Pancreas (tissue), 10 donors: Measurements from ENCODE around the gene EGFR. TPM values are rescaled to one million over a fixed set of nuclear protein-coding genes. Genes with fewer than 3 reads are reported as not detected.

Source experiments
- ATAC-seq, 4 donors: fragments of 200-7000 bp; cut with Tn5 transposase; one replicate each; pipeline versions ENCODE4 v1.8.0 to v1.9.1; 2020; ENCODE audit warnings: mild to moderate bottlenecking in 4 of 4, moderate library complexity in 4 of 4
- DNase-seq, 6 donors: peaks; one replicate each; pipeline ENCODE4 v3.0.0-alpha.2; 2020
- FAIRE-seq: peaks from 2 replicates; lab custom pipeline; 2012; peaks lifted over from hg19 to GRCh38; lab: Jason Lieb, UNC
- H3K27ac ChIP-seq, 4 donors: fragments of 200-600 bp; sonication (generic); 1 replicate in 3 of 4; 2 replicates in 1 of 4; pipeline versions ENCODE4 v1.5.0 to v1.8.0; 2020
- H3K27me3 ChIP-seq, 4 donors: fragments of 200-600 bp; one replicate each; pipeline ENCODE4 v1.8.0; 2021
- H3K36me3 ChIP-seq, 3 donors: fragments of 200-600 bp; sonication (generic) in 1 of 3; one replicate each; pipeline versions ENCODE4 v1.5.0 to v1.8.0; 2020 to 2021
- H3K4me1 ChIP-seq, 3 donors: fragments of 200-600 bp; one replicate each; pipeline ENCODE4 v1.8.0; 2021
- H3K4me3 ChIP-seq, 4 donors: fragments of 200-600 bp; sonication (generic) in 2 of 4; one replicate each; pipeline versions ENCODE4 v1.5.0 to v1.8.0; 2020 to 2021
- H3K9me3 ChIP-seq, 4 donors: fragments of 200-600 bp; one replicate each; pipeline ENCODE4 v1.8.0; 2021
- CTCF ChIP-seq, 4 donors: fragments of 200-600 bp; sonication (generic) in 3 of 4; IDR thresholded peaks; one replicate each; pipeline versions ENCODE4 v1.5.0 to v1.8.0; 2021; ENCODE audit warnings: antibody characterized with exemption in 4 of 4
- WGBS, 2 donors: extraction: QIAGEN DNeasy Blood & Tissue Kit; methylation state at CpG; one replicate each; pipeline ENCODE4 v1.1.7; 2013; 5-methylcytosine and 5-hydroxymethylcytosine counted together
- intact Hi-C, 3 donors: fragments of 100-400 bp; cut with DNase I; formaldehyde crosslinking; loops; one replicate each; pipeline versions ENCODE4 v1.11.1 to v1.14.2; 2022
- polyA plus RNA-seq, 2 donors: library from polyadenylated mRNA; stranded (reverse); fragments of 200-250 nt; gene quantifications; one replicate each; pipeline ENCODE4 v1.2.3, GENCODE V29; 2013
- total RNA-seq, 6 donors: library from RNA; stranded (reverse); fragmentation: NEBNext Ultra II Directional in 4 of 6; extraction: Animal tissue kit (Norgen Biotek cat#: 25700) in 4 of 6; gene quantifications; one replicate each; pipeline versions ENCODE4 v1.2.1 to v1.2.4, GENCODE V29; 2021 to 2023
- donor health status: healthy with polysubstance abuse.
- donor health status: DM: no; HTN: no; CAD: no; lungs with moderate emphysema.
- donor health status: DM: no; HTN: no; CAD: no.
- donor health status: control.
- donor health status: control.
- donor health status: Bipolar disorder and iron deficiency.
- donor health status: DM: yes; HTN: yes; CAD: no.
- donor health status: DM: no; HTN: no; CAD: no.
- donor health status: DM: no; HTN: no; CAD: no.
- donor health status: DM: yes; HTN: yes; CAD: no.

Gene EGFR
- total and polyA plus RNA-seq, 8 donors: 5.5 to 38.8 (median 30.3) TPM

DNA sequence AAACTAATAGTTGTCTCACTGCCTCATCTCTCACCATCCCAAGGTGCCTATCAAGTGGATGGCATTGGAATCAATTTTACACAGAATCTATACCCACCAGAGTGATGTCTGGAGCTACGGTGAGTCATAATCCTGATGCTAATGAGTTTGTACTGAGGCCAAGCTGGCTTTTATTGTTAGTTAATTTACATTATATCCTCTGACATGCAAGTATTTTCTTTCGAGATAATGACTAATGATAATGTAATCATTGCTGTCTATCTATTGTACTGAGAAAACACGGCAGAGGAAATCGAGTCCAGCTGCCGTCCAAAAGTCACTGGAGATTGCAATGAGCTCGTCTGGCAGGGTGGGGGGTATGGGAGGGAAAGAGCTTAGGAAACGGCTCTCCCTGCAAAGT lies 173.9 kb downstream of the EGFR start:
- H3K27me3 ChIP-seq: no peaks in the 10 kb centered on the region
- H3K27ac ChIP-seq: no peak overlapping the region
- H3K4me1 ChIP-seq: peaks cover 0 to 10% (median 0%) of the 10 kb centered on the region in 3 donors
- H3K9me3 ChIP-seq: no peaks in the 10 kb centered on the region
- no peak overlapping the region for H3K4me3 ChIP-seq
- TF ChIP-seq CTCF (IDR thresholded peaks at IDR 0.05): no peak
- ATAC-seq (no peak), FAIRE-seq (no peak), DNase-seq (no peak)
- WGBS, 2 donors: 52 to 62% methylated on average over 7 of the region's 7 CpGs
- intact Hi-C loops: no loop called here
- peaks cover 0 to 23% (median 0%) of the 10 kb centered on the region in 3 donors for H3K36me3 ChIP-seq

DNA sequence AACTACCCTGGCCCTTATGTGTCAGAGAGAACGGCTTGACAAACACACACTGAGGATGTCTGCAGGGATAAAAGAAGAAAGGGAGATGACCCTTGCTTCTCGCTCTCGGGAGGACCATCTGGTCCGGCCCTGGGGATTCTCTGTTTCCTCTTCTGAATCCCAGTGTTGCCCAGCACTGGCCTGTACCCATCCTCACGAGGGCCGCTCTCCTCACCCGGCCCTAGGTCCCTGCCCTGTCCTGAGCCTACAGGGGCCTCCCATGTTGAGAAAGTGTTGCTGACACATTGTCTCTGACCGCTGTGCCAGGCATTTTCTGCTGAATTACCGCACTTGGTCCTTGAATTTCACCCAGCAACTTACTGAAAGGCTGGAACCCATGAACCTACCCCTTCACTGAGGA lies 174.4 kb downstream of the EGFR start:
- no peaks in the 10 kb centered on the region for H3K27me3 ChIP-seq
- no peak overlapping the region for H3K4me3 ChIP-seq
- H3K9me3 ChIP-seq: no peaks in the 10 kb centered on the region
- no peak for TF ChIP-seq CTCF (IDR thresholded peaks at IDR 0.05)
- WGBS, 2 donors: 89 to 91% methylated on average over 9 of the region's 9 CpGs
- ATAC-seq (no peak), FAIRE-seq (no peak), DNase-seq (no peak)
- no peak overlapping the region for H3K27ac ChIP-seq
- H3K4me1 ChIP-seq: peaks cover 0 to 4% (median 0%) of the 10 kb centered on the region in 3 donors
- intact Hi-C loops: no loop called here
- peaks cover 0 to 25% (median 0%) of the 10 kb centered on the region in 3 donors for H3K36me3 ChIP-seq

GRCh38 chr7:55194522-55194921 lies 175.7 kb downstream of the EGFR start:
- H3K4me3 ChIP-seq: no peak overlapping the region
- H3K4me1 ChIP-seq: no peaks in the 10 kb centered on the region
- DNase-seq: no peak
- H3K27me3 ChIP-seq: no peaks in the 10 kb centered on the region
- no peak for ATAC-seq
- no peak overlapping the region for H3K27ac ChIP-seq
- no peak for FAIRE-seq
- H3K36me3 ChIP-seq: peaks cover 0 to 38% (median 4%) of the 10 kb centered on the region in 3 donors
- H3K9me3 ChIP-seq: no peaks in the 10 kb centered on the region
- WGBS, 2 donors: 94 to 96% methylated on average over 6 of the region's 6 CpGs
- no peak for TF ChIP-seq CTCF (IDR thresholded peaks at IDR 0.05)
- intact Hi-C loops: no loop called here

DNA sequence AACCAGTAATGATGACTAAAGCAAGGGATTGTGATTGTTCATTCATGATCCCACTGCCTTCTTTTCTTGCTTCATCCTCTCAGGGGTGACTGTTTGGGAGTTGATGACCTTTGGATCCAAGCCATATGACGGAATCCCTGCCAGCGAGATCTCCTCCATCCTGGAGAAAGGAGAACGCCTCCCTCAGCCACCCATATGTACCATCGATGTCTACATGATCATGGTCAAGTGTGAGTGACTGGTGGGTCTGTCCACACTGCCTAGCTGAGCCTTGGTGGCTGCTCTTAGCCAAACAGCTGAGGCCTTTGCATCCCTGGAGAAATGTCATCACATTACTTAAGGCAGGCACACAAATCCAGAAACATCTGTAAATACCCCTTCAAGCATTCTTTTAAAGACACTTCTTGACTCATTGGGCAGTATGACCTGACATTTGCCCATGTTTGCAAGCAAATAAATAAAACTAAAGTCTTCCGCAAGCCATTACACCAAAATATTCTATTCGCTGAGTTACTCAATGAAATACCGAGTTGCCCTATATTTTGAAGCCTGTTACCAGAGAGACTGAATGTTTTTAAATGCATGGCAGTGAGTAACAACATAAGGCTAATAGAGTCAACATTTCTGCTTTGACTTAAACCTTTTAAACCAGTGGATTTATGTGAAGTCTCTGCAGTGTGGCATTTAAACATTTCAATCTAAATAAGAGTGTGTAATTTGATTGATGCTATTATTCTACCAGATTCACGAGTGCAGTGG lies 180.0 kb downstream of the EGFR start:
- peaks cover 8 to 58% (median 22%) of the 10 kb centered on the region in 3 donors for H3K36me3 ChIP-seq
- no peak overlapping the region for H3K27ac ChIP-seq
- no peaks in the 10 kb centered on the region for H3K4me1 ChIP-seq
- ATAC-seq: no peak
- no peak overlapping the region for H3K4me3 ChIP-seq
- no peaks in the 10 kb centered on the region for H3K27me3 ChIP-seq
- H3K9me3 ChIP-seq: no peaks in the 10 kb centered on the region
- FAIRE-seq: no peak
- intact Hi-C loops: no loop called here
- WGBS, 2 donors: 88 to 95% methylated on average over 8 of the region's 8 CpGs
- no peak for DNase-seq
- TF ChIP-seq CTCF (IDR thresholded peaks at IDR 0.05): no peak

DNA sequence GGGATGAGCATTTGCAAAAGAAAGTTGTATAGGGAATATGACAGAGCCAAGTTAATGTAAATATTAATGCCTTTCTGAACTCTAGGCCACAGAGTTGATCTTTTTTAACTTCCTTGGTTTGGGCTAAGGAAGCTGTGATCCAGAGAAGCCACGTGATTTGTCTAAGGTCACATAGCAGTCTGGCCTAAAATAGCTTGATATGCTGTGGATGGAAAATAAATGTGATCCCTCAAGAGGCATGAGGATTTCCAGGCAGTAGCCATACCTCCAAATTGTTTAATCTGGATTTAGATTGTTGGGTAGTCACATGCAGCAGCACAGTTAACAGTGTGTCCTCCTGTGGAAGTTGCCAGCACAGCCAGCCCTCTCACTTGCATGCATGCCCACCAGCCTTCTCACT lies 180.6 kb downstream of the EGFR start:
- WGBS, 2 donors: 86 to 89% methylated on average over 1 of the region's 1 CpG
- H3K27ac ChIP-seq: no peak overlapping the region

More for the DNA sequence above, 180.6 kb downstream of the EGFR start:
- ATAC-seq (no peak), FAIRE-seq (no peak), DNase-seq (no peak)
- no peak for TF ChIP-seq CTCF (IDR thresholded peaks at IDR 0.05)
- intact Hi-C loops: no loop called here
- Histone ChIP-seq H3K4me3 (no peak overlapping the region), H3K4me1 (no peaks in the 10 kb centered on the region), H3K9me3 (no peaks in the 10 kb centered on the region), H3K27me3 (no peaks in the 10 kb centered on the region), H3K36me3 (peaks cover 8 to 55% (median 22%) of the 10 kb centered on the region in 3 donors)
